GM12878 (cell line): Measurements from ENCODE around the gene MYH10. TPM values are rescaled to one million over a fixed set of nuclear protein-coding genes. Genes with fewer than 3 reads are reported as not detected.

Experiments
- ATAC-seq: fragments of 200-7000 bp; cut with Tn5 transposase; 3 replicates; pipeline ENCODE4 v1.9.1; 2020; ENCODE audit warnings: mild to moderate bottlenecking, moderate library complexity
- BruUV-seq: library from RNA; stranded (reverse); fragments of 400-500 nt; replicated peaks from 2 replicates; lab custom pipeline; 2021; lab: Mats Ljungman, UMichigan
- CTCF ChIA-PET: fragments of 300-600 bp; sonication (Branson Sonifier 250); formaldehyde crosslinking; extraction: SDS; loops from one replicate; lab custom pipeline; 2021; ENCODE audit warnings: inconsistent platforms; lab: Yijun Ruan, JAX
- POLR2A ChIA-PET: fragments of 350-600 bp; formaldehyde crosslinking; extraction: SDS; loops from one replicate; lab custom pipeline; 2021; ENCODE audit warnings: inconsistent platforms; lab: Charles Lee
- RAD21 ChIA-PET: fragments of 300-600 bp; sonication (Branson Sonifier 250); formaldehyde crosslinking; loops from one replicate; lab custom pipeline; 2023; ENCODE audit warnings: antibody characterized with exemption; ENCODE audit not compliant: unreplicated experiment; lab: Charles Lee
- SMC1A ChIA-PET: fragments of 300-600 bp; sonication (Branson Sonifier 250); formaldehyde crosslinking; loops from one replicate; lab custom pipeline; 2023; ENCODE audit not compliant: unreplicated experiment, uncharacterized antibody; lab: Charles Lee
- DNase-seq: peaks from one replicate; pipeline ENCODE4 v3.0.0-alpha.2; 2011; ENCODE audit warnings: low read depth, low spot score
- FAIRE-seq: peaks from 3 replicates; lab custom pipeline; 2011; peaks lifted over from hg19 to GRCh38; lab: Jason Lieb, UNC
- H2AFZ ChIP-seq: 2 replicates; pipeline ENCODE4 v1.6.0; 2011; ENCODE audit warnings: low read depth, low read length, control low read depth; ENCODE audit not compliant: control insufficient read depth
- H3K27ac ChIP-seq: 2 replicates; pipeline ENCODE4 v1.5.1; 2011; ENCODE audit warnings: control low read depth; ENCODE audit not compliant: control insufficient read depth, insufficient read depth
- H3K27me3 ChIP-seq, 2 experiments: replicated peaks in 1 of 2; 2 replicates each; pipeline versions ENCODE4 v1.6.0 to v1.6.1; 2011; ENCODE audit warnings: low read length in 1 of 2; ENCODE audit not compliant: control insufficient read depth in 2 of 2, insufficient read depth in 2 of 2
- H3K36me3 ChIP-seq, 2 experiments: 2 replicates each; pipeline ENCODE4 v1.5.1; 2011; ENCODE audit warnings: low read length in 1 of 2; ENCODE audit not compliant: control insufficient read depth in 2 of 2, insufficient read depth in 2 of 2
- H3K4me1 ChIP-seq: 2 replicates; pipeline ENCODE4 v1.6.1; 2011; ENCODE audit warnings: mild to moderate bottlenecking, low read length, moderate library complexity, mixed read lengths; ENCODE audit not compliant: control insufficient read depth, insufficient read depth
- H3K4me2 ChIP-seq: 2 replicates; pipeline ENCODE4 v1.6.0; 2011; ENCODE audit warnings: control low read depth; ENCODE audit not compliant: control insufficient read depth, insufficient read depth
- H3K4me3 ChIP-seq: fragments of 200-600 bp; sonication (generic); 2 replicates; pipeline ENCODE4 v1.5.1; 2016
- H3K79me2 ChIP-seq: 2 replicates; pipeline ENCODE4 v1.6.0; 2011; ENCODE audit warnings: low read length; ENCODE audit not compliant: control insufficient read depth, insufficient read depth
- H3K9ac ChIP-seq: 2 replicates; pipeline ENCODE4 v1.8.0; 2011; ENCODE audit warnings: low read length, control low read depth, mixed read lengths; ENCODE audit not compliant: control insufficient read depth, insufficient read depth
- H3K9me3 ChIP-seq: replicated peaks from 3 replicates; pipeline ENCODE4 v1.5.1; 2011; ENCODE audit warnings: mild to moderate bottlenecking, low read length; ENCODE audit not compliant: control insufficient read depth, insufficient read depth
- H4K20me1 ChIP-seq: 2 replicates; pipeline ENCODE4 v1.6.0; 2011; ENCODE audit not compliant: control insufficient read depth, insufficient read depth
- CTCF ChIP-seq, 3 experiments: IDR thresholded peaks in 2 of 3; conservative IDR thresholded peaks in 1 of 3; 2 replicates each; pipeline ENCODE4 v1.5.1; 2011; ENCODE audit warnings: low read depth in 3 of 3, low read length in 3 of 3, mild to moderate bottlenecking in 3 of 3, control low read depth in 2 of 3, moderate library complexity in 2 of 3, inconsistent platforms in 1 of 3, mixed read lengths in 1 of 3; ENCODE audit not compliant: control insufficient read depth in 2 of 3, insufficient read depth in 1 of 3; ENCODE audit errors: extremely low read depth in 1 of 3
- E4F1 ChIP-seq: fragments of 450-650 bp; IDR thresholded peaks from 2 replicates; pipeline ENCODE4 v1.6.1; 2018; ENCODE audit warnings: borderline replicate concordance, mild to moderate bottlenecking; ENCODE audit not compliant: partially characterized antibody
- HDAC2 ChIP-seq: fragments of 200-600 bp; sonication (generic); IDR thresholded peaks from 2 replicates; pipeline ENCODE4 v1.6.1; 2017
- NFIC ChIP-seq: IDR thresholded peaks from 2 replicates; pipeline ENCODE4 v1.6.1; 2012; ENCODE audit warnings: low read depth, mild to moderate bottlenecking, inconsistent platforms, low read length, moderate library complexity
- USF2 ChIP-seq: IDR thresholded peaks from 2 replicates; pipeline ENCODE4 v1.6.1; 2011; ENCODE audit warnings: low read depth, low read length, improper control_type of control experiment, borderline replicate concordance
- YBX1 ChIP-seq: fragments of 450-650 bp; IDR thresholded peaks from 2 replicates; pipeline ENCODE4 v1.6.1; 2016; ENCODE audit warnings: antibody characterized with exemption
- YY1 ChIP-seq: IDR thresholded peaks from 2 replicates; pipeline ENCODE4 v1.6.1; 2011; ENCODE audit warnings: low read depth, mild to moderate bottlenecking, low read length
- ZBTB11 ChIP-seq: fragments of 450-650 bp; formaldehyde crosslinking; IDR thresholded peaks from 2 replicates; pipeline ENCODE4 v1.5.0; 2022; ENCODE audit warnings: mild to moderate bottlenecking, missing genetic modification characterization
- ZBTB33 ChIP-seq: fragments of 450-650 bp; IDR thresholded peaks from 2 replicates; pipeline ENCODE4 v1.6.1; 2017; ENCODE audit warnings: mild to moderate bottlenecking
- ZNF217 ChIP-seq: fragments of 450-650 bp; IDR thresholded peaks from 2 replicates; pipeline ENCODE4 v1.6.1; 2017; ENCODE audit warnings: antibody characterized with exemption, mild to moderate bottlenecking
- WGBS: methylation state at CpG from one replicate; pipeline ENCODE4 v1.1.6; 2016; ENCODE audit warnings: low lambda C conversion rate; ENCODE audit not compliant: insufficient replicate concordance, insufficient coverage; ENCODE audit errors: missing lambda C conversion rate; 5-methylcytosine and 5-hydroxymethylcytosine counted together
- in situ Hi-C: fragments of 300-500 bp; cut with MboI; formaldehyde crosslinking; loops from 9 replicates; pipeline ENCODE4 v1.14.3; 2018; ENCODE audit warnings: mixed read lengths
- intact Hi-C: fragments of 100-400 bp; cut with micrococcal nuclease; formaldehyde crosslinking; loops from one replicate; pipeline ENCODE4 v1.14.2; 2022; ENCODE audit not compliant: unreplicated experiment
- polyA plus RNA-seq, 11 experiments: library from polyadenylated mRNA; depleted of rRNA in 4 of 11; unstranded in 6 of 11; stranded (reverse) in 5 of 11; fragments of >200 nt; fragmentation: Nextera tagmentation in 4 of 11; fragmentation: Illumina TruSeq in 1 of 11; extraction: Ambion mirVana in 4 of 11; extraction: Trizol in 1 of 11; gene quantifications; 1 replicate in 1 of 11; 2 replicates in 10 of 11; pipeline versions ENCODE4 v1.2.1 to v1.2.3, GENCODE V29; 2011 to 2016; ENCODE audit warnings: inconsistent platforms in 2 of 11, missing spikeins in 2 of 11, low read depth in 1 of 11
- total RNA-seq, 4 experiments: library from RNA; depleted of rRNA in 3 of 4; stranded (reverse); fragments of >200 nt in 3 of 4; fragmentation: Illumina TruSeq in 1 of 4; extraction: Trizol in 1 of 4; gene quantifications; 2 replicates each; pipeline versions ENCODE4 v1.2.1 to v1.2.3, GENCODE V29; 2013 to 2021

Gene MYH10
- total and polyA plus RNA-seq, 10 of the 15 experiments (the other 5 are each of a cell fraction or from before 2014, with no cell fraction given): 0.33 to 7.1 (median 1.0) TPM

GRCh38 chr17:8464941-8465340 is 165.6 kb downstream of the MYH10 start:
- Histone ChIP-seq H3K9me3 (no peaks in the 10 kb centered on the region), H3K27ac (no peak overlapping the region), H2AFZ (no peak overlapping the region), H3K79me2 (no peaks in the 10 kb centered on the region; the same call in 1 of the 2 replicates), H3K4me1 (no peaks in the 10 kb centered on the region), H4K20me1 (no peaks in the 10 kb centered on the region), H3K9ac (no peak overlapping the region), H3K27me3 (no peaks in the 10 kb centered on the region), H3K4me3 (no peak overlapping the region), H3K4me2 (no peak overlapping the region), H3K36me3 (peaks cover 24 to 29% of the 10 kb centered on the region in 2 experiments)
- RAD21 ChIA-PET: no interaction called here
- intact Hi-C loops: no loop called here
- no peak for ATAC-seq
- in situ Hi-C loops: no loop called here
- WGBS: 50% methylated on average over 4 of the region's 4 CpGs
- no peak for DNase-seq
- CTCF ChIA-PET: interaction anchor here (0.6 kb wide), 1 partner anchor 15 kb away, joined by 3 read pairs; no protein-coding TSS in a partner anchor
- SMC1A ChIA-PET: no interaction called here
- FAIRE-seq: no peak
- no TSS peak for BruUV-seq
- POLR2A ChIA-PET: no interaction called here
- TF ChIP-seq USF2 (no peak), ZBTB33 (no peak), NFIC (no peak), HDAC2 (no peak), YY1 (no peak), E4F1 (no peak), ZNF217 (no peak), CTCF (IDR thresholded peaks at IDR 0.05 in 2 of 3, conservative IDR thresholded peaks at IDR 0.05 in 1 of 3; ENCODE audit: control insufficient read depth in 2 of 3, extremely low read depth in 1 of 3, insufficient read depth in 1 of 3, low read depth in 3 of 3, low read length in 3 of 3) (no peak), YBX1 (no peak), ZBTB11 (CRISPR knock-in tag) (no peak)
